Smooth muscle cell (in vitro differentiated cells): ENCODE measurements around the gene BAIAP2L1. TPM values are rescaled to one million over a fixed set of nuclear protein-coding genes. Genes with fewer than 3 reads are reported as not detected.

Experiments
- DNase-seq: peaks from one replicate; lab custom pipeline; 2025; ENCODE audit not compliant: unreplicated experiment; lab: John Stamatoyannopoulos, UW
- H2AFZ ChIP-seq: fragments of 200-600 bp; sonication (generic); 2 replicates; pipeline ENCODE4 v1.6.0; 2016; ENCODE audit warnings: antibody characterized with exemption, low read depth, mild to moderate bottlenecking
- H3F3A ChIP-seq: fragments of 200-600 bp; sonication (generic); 2 replicates; pipeline ENCODE4 v1.6.0; 2017; ENCODE audit warnings: antibody characterized with exemption, low read depth
- H3K27ac ChIP-seq: fragments of 200-600 bp; sonication (generic); 2 replicates; pipeline ENCODE4 v1.5.1; 2016; ENCODE audit warnings: low read depth, mild to moderate bottlenecking
- H3K27me3 ChIP-seq: fragments of 200-600 bp; sonication (generic); 2 replicates; pipeline ENCODE4 v1.6.1; 2016; ENCODE audit warnings: low read depth, mild to moderate bottlenecking
- H3K36me3 ChIP-seq: fragments of 200-600 bp; sonication (generic); 2 replicates; pipeline ENCODE4 v1.5.1; 2016; ENCODE audit warnings: low read depth
- H3K4me1 ChIP-seq: fragments of 200-600 bp; sonication (generic); 2 replicates; pipeline ENCODE4 v1.5.1; 2016; ENCODE audit warnings: low read depth
- H3K4me2 ChIP-seq: fragments of 200-600 bp; sonication (generic); 2 replicates; pipeline ENCODE4 v1.6.0; 2016; ENCODE audit warnings: mild to moderate bottlenecking
- H3K4me3 ChIP-seq: fragments of 200-600 bp; sonication (generic); 2 replicates; pipeline ENCODE4 v1.5.1; 2016; ENCODE audit warnings: mild to moderate bottlenecking
- H3K79me2 ChIP-seq: fragments of 200-600 bp; sonication (generic); 2 replicates; pipeline ENCODE4 v1.6.0; 2016; ENCODE audit warnings: low read depth, mild to moderate bottlenecking
- H3K9ac ChIP-seq: fragments of 200-600 bp; sonication (generic); 2 replicates; pipeline ENCODE4 v1.6.0; 2016; ENCODE audit warnings: low read depth
- H3K9me3 ChIP-seq: fragments of 200-600 bp; sonication (generic); replicated peaks from 2 replicates; pipeline ENCODE4 v1.5.1; 2016; ENCODE audit warnings: low read depth
- H4K20me1 ChIP-seq: fragments of 200-600 bp; sonication (generic); 2 replicates; pipeline ENCODE4 v1.6.0; 2016; ENCODE audit warnings: low read depth
- CTCF ChIP-seq: fragments of 200-600 bp; sonication (generic); IDR thresholded peaks from 2 replicates; pipeline ENCODE4 v1.5.1; 2017; ENCODE audit warnings: borderline replicate concordance, mild to moderate bottlenecking, antibody characterized with exemption; ENCODE audit not compliant: insufficient read depth, poor library complexity, severe bottlenecking
- WGBS: methylation state at CpG from one replicate; pipeline ENCODE4 v1.1.7; 2016; ENCODE audit warnings: low lambda C conversion rate; 5-methylcytosine and 5-hydroxymethylcytosine counted together
- polyA plus RNA-seq: library from polyadenylated mRNA; unstranded; fragments of >200 nt; fragmentation: Nextera tagmentation; extraction: Ambion mirVana; gene quantifications from 2 replicates; pipeline ENCODE4 v1.2.1, GENCODE V29; 2016
- total RNA-seq: library from RNA; depleted of rRNA; stranded (reverse); fragments of >200 nt; gene quantifications from 2 replicates; pipeline ENCODE4 v1.2.3, GENCODE V29; 2014

The BAIAP2L1 gene
- total and polyA plus RNA-seq, 2 experiments from 2014 or later = 45.0 to 55.1 TPM

- H3K27me3 ChIP-seq = no peaks in the 10 kb centered on the region
- no peaks in the 10 kb centered on the region for H3F3A ChIP-seq
- no peak overlapping the region for H3K27ac ChIP-seq
- no peaks in the 10 kb centered on the region for H4K20me1 ChIP-seq
- no peaks in the 10 kb centered on the region for H3K36me3 ChIP-seq
- no peaks in the 10 kb centered on the region for H3K79me2 ChIP-seq
- H2AFZ ChIP-seq = no peak overlapping the region
- no peak for TF ChIP-seq CTCF
- no peak overlapping the region for H3K9ac ChIP-seq
- H3K4me1 ChIP-seq = no peaks in the 10 kb centered on the region
- H3K9me3 ChIP-seq = no peaks in the 10 kb centered on the region
- H3K4me3 ChIP-seq = no peak overlapping the region
- no peak overlapping the region for H3K4me2 ChIP-seq
- WGBS = no CpG with 5 or more reads among the region's 1 CpG
- DNase-seq = no peak
Measured at GRCh38 chr7:98242342-98242741, 158.5 kb downstream of the BAIAP2L1 start.

GRCh38 chr7:98241674-98242241 lies 159.1 kb downstream of the BAIAP2L1 start:
- no peak overlapping the region for H3K27ac ChIP-seq
- no peaks in the 10 kb centered on the region for H3K4me1 ChIP-seq
- H2AFZ ChIP-seq = no peak overlapping the region
- no peaks in the 10 kb centered on the region for H3K27me3 ChIP-seq
- 91% methylated on average over 16 of the region's 16 CpGs for WGBS
- H4K20me1 ChIP-seq = no peaks in the 10 kb centered on the region
- H3K4me3 ChIP-seq = no peak overlapping the region
- DNase-seq = no peak
- no peak overlapping the region for H3K9ac ChIP-seq
- no peak for TF ChIP-seq CTCF
- no peaks in the 10 kb centered on the region for H3K36me3 ChIP-seq
- H3K9me3 ChIP-seq = no peaks in the 10 kb centered on the region
- no peak overlapping the region for H3K4me2 ChIP-seq
- H3K79me2 ChIP-seq = no peaks in the 10 kb centered on the region
- H3F3A ChIP-seq = no peaks in the 10 kb centered on the region

Other genes with a start within 250 kb of the BAIAP2L1 start
- 0.27 TPM in 1 of 2 replicates, not detected in the other for gene BHLHA15, start 189.7 kb downstream of the BAIAP2L1 start, total RNA-seq
- gene BHLHA15, start 189.7 kb downstream of the BAIAP2L1 start, polyA plus RNA-seq = 1.3 and 1.4 TPM in 2 replicates
- gene TECPR1, start 148.9 kb downstream of the BAIAP2L1 start, total RNA-seq = 27.7 and 33.1 TPM in 2 replicates
- 8.9 and 15.3 TPM in 2 replicates for gene TECPR1, start 148.9 kb downstream of the BAIAP2L1 start, polyA plus RNA-seq
- gene BRI3, start 119.4 kb downstream of the BAIAP2L1 start, total RNA-seq = 58.4 and 70.1 TPM in 2 replicates
- 83.0 and 84.9 TPM in 2 replicates for gene BRI3, start 119.4 kb downstream of the BAIAP2L1 start, polyA plus RNA-seq
- gene NPTX2, start 216.2 kb upstream of the BAIAP2L1 start, total RNA-seq = 13.8 and 20.7 TPM in 2 replicates
- gene NPTX2, start 216.2 kb upstream of the BAIAP2L1 start, polyA plus RNA-seq = 14.6 and 28.6 TPM in 2 replicates